Naive thymus-derived CD4-positive, alpha-beta T cell (primary cell): Measurements from ENCODE around the gene MTHFD2. TPM values are rescaled to one million over a fixed set of nuclear protein-coding genes. Genes with fewer than 3 reads are reported as not detected.

Experiments
- ATAC-seq: fragments of 150-1000 bp; cut with Tn5 transposase; 2 replicates; pipeline ENCODE4 v1.10.0; 2021; ENCODE audit warnings: mild to moderate bottlenecking, moderate library complexity
- CTCF ChIA-PET: fragments of 350-600 bp; sonication (Branson Sonifier 250); formaldehyde crosslinking; loops from one replicate; lab custom pipeline; 2021; ENCODE audit warnings: antibody characterized with exemption; lab: Charles Lee
- POLR2A ChIA-PET: fragments of 350-600 bp; sonication (Branson Sonifier 250); formaldehyde crosslinking; loops from one replicate; lab custom pipeline; 2021; ENCODE audit warnings: antibody characterized with exemption, inconsistent platforms; lab: Charles Lee
- DNase-seq, 9 donors: peaks; one replicate each; pipeline versions ENCODE4 v3.0.0 to v3.0.0-alpha.2; 2020 to 2022; ENCODE audit warnings: mixed read lengths in 1 of 9
- H3K27ac ChIP-seq: one replicate; pipeline ENCODE4 v1.7.0; 2013; ENCODE audit warnings: mild to moderate bottlenecking, low read depth, low read length, moderate library complexity
- H3K27me3 ChIP-seq, 2 donors: one replicate each; pipeline ENCODE4 v1.7.0; 2013; ENCODE audit warnings: low read length in 2 of 2, mild to moderate bottlenecking in 2 of 2, moderate library complexity in 2 of 2; ENCODE audit not compliant: control insufficient read depth in 2 of 2, insufficient read depth in 2 of 2
- H3K36me3 ChIP-seq, 3 experiments: 1 replicate in 2 of 3; 2 replicates in 1 of 3; pipeline ENCODE4 v1.7.0; 2013; ENCODE audit warnings: low read length in 3 of 3, mild to moderate bottlenecking in 3 of 3, moderate library complexity in 1 of 3; ENCODE audit not compliant: insufficient read depth in 3 of 3, control insufficient read depth in 2 of 3
- H3K4me1 ChIP-seq, 2 donors: one replicate each; pipeline ENCODE4 v1.7.0; 2013; ENCODE audit warnings: low read length in 2 of 2, mild to moderate bottlenecking in 2 of 2, moderate library complexity in 1 of 2; ENCODE audit not compliant: control insufficient read depth in 2 of 2, insufficient read depth in 2 of 2
- H3K4me3 ChIP-seq: 2 replicates; pipeline ENCODE4 v1.7.0; 2013; ENCODE audit warnings: mild to moderate bottlenecking, low read length
- H3K9me3 ChIP-seq, 3 experiments: 1 replicate in 2 of 3; 2 replicates in 1 of 3; pipeline ENCODE4 v1.7.0; 2013; ENCODE audit warnings: low read length in 3 of 3; ENCODE audit not compliant: control insufficient read depth in 2 of 3
- H3K27ac Mint-ChIP-seq, 9 donors: one replicate each; pipeline ENCODE4 v1.8.0; 2020 to 2022; ENCODE audit warnings: mixed read lengths in 9 of 9, mild to moderate bottlenecking in 8 of 9, moderate library complexity in 5 of 9, inconsistent platforms in 2 of 9
- H3K27me3 Mint-ChIP-seq, 5 donors: one replicate each; pipeline ENCODE4 v1.8.0; 2021 to 2022; ENCODE audit warnings: mixed read lengths in 5 of 5, mild to moderate bottlenecking in 1 of 5
- H3K36me3 Mint-ChIP-seq, 5 donors: one replicate each; pipeline ENCODE4 v1.8.0; 2020 to 2022; ENCODE audit warnings: mixed read lengths in 5 of 5, mild to moderate bottlenecking in 3 of 5, inconsistent platforms in 1 of 5
- H3K4me1 Mint-ChIP-seq, 7 donors: one replicate each; pipeline ENCODE4 v1.8.0; 2020 to 2022; ENCODE audit warnings: mixed read lengths in 7 of 7, mild to moderate bottlenecking in 3 of 7, inconsistent platforms in 1 of 7
- H3K4me3 Mint-ChIP-seq, 10 donors: one replicate each; pipeline ENCODE4 v1.8.0; 2020 to 2022; ENCODE audit warnings: mild to moderate bottlenecking in 10 of 10, mixed read lengths in 10 of 10, moderate library complexity in 6 of 10, inconsistent platforms in 2 of 10
- H3K9me3 Mint-ChIP-seq, 11 donors: one replicate each; pipeline ENCODE4 v1.8.0; 2020 to 2022; ENCODE audit warnings: mixed read lengths in 11 of 11, mild to moderate bottlenecking in 4 of 11, inconsistent platforms in 1 of 11, moderate library complexity in 1 of 11
- intact Hi-C, 2 donors: fragments of 100-400 bp; cut with micrococcal nuclease; formaldehyde crosslinking; loops; one replicate each; pipeline ENCODE4 v1.15.1; 2023
- polyA plus RNA-seq, 2 donors: library from polyadenylated mRNA; unstranded; fragments of 300-500 nt; fragmentation: Illumina TruSeq; gene quantifications; one replicate each; pipeline ENCODE4 v1.2.3, GENCODE V29; 2021
- total RNA-seq, 6 experiments: library from RNA in 5 of 6; stranded (reverse) in 5 of 6; gene quantifications; 1 replicate in 5 of 6; 2 replicates in 1 of 6; pipeline ENCODE4 v1.2.3 and lab custom pipeline; 2021 to 2026

MTHFD2 gene
- total and polyA plus RNA-seq, 7 experiments from 2014 or later, result 6.8 to 186 (median 17.1) TPM

DNA sequence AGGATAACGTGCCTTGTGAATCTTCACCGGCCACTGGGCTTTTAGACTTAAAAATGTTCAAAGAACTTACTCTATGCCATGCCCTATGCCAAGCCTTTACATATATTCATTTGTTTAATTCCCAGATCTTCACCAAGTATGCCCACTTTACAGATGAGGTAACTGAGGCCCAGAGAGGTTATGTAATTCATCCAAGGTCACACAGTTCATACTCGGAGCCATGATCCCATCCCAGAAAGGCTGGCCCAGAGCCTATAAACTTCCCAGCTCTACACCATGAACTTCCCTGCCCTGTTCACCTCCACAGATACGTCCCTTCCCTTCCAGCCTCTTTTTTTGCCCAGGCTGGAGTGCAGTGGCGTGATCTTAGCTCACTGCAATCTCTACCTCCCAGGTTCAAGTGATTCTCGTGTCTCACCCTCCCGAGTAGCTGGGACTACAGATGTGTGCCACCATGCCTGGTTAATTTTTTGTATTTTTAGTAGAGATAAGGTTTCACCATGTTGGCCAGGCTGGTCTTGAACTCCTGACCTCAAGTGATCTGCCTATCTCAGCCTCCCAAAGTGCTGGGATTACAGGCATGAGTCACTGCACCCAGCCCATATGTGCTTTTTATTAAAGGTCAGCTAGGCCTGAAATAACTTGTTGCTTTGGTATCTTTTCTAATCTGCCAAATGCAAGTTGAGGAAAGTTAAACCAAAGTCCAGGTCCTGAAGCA is 44.1 kb downstream of the MTHFD2 start:
- H3K9me3 Mint-ChIP-seq, result no peaks in the 10 kb centered on the region
- peaks cover 0 to 3% (median 0%) of the 10 kb centered on the region in 7 donors for H3K4me1 Mint-ChIP-seq
- H3K27me3 ChIP-seq, result no peaks in the 10 kb centered on the region
- intact Hi-C loops, result no loop called here
- ChIA-PET CTCF (interaction anchor here (1.5 kb wide), 1 partner anchor 93 kb away, joined by 5 read pairs; no protein-coding TSS in a partner anchor), POLR2A (no interaction called here)
- H3K4me3 Mint-ChIP-seq, result no peak overlapping the region
- H3K9me3 ChIP-seq, result no peaks in the 10 kb centered on the region
- peaks cover 0 to 6% (median 0%) of the 10 kb centered on the region in 5 donors for H3K27me3 Mint-ChIP-seq
- peaks cover 0 to 24% (median 0%) of the 10 kb centered on the region in 5 donors for H3K36me3 Mint-ChIP-seq
- H3K36me3 ChIP-seq, result peaks cover 0 to 5% (median 0%) of the 10 kb centered on the region in 3 experiments
- ATAC-seq (no peak), DNase-seq (no peak)
- no peak overlapping the region for H3K27ac ChIP-seq
- peak overlapping the region in 1 of 9 donors; percentile 8 for H3K27ac Mint-ChIP-seq
- H3K4me1 ChIP-seq, result no peaks in the 10 kb centered on the region
- no peak overlapping the region for H3K4me3 ChIP-seq

DNA sequence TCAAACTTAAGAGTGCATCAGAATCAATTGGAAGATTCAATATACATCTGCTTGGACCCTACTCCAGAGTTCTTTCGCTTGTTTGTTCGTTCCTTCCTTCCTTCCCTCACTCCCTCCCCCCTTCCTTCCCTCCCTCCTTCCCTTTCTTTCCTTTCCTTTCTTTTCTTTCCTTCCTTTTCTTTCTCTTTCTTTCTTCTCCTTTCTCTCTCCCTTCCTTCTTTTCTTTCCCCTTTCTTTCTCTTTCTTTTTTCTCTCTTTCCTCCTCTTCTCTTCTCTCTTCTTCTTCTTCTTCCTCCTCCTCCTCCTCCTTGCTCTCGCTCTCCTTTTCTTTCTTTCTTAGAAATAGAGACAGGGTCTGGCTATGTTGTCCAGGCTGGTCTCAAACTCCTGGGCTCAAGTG is 45.9 kb downstream of the MTHFD2 start:
- Histone ChIP-seq H3K27me3 (no peaks in the 10 kb centered on the region), H3K36me3 (peaks cover 0 to 12% (median 0%) of the 10 kb centered on the region in 3 experiments), H3K9me3 (no peaks in the 10 kb centered on the region), H3K27ac (no peak overlapping the region), H3K4me3 (no peak overlapping the region), H3K4me1 (no peaks in the 10 kb centered on the region)
- intact Hi-C loops, result no loop called here
- ChIA-PET POLR2A (no interaction called here), CTCF (no interaction called here)
- no peak for DNase-seq
- Mint-ChIP-seq H3K9me3 (no peaks in the 10 kb centered on the region), H3K4me3 (no peak overlapping the region), H3K4me1 (peaks cover 0 to 3% (median 0%) of the 10 kb centered on the region in 7 donors), H3K27ac (peak overlapping the region in 1 of 9 donors; percentile 19), H3K36me3 (peaks cover 0 to 28% (median 3%) of the 10 kb centered on the region in 5 donors), H3K27me3 (peaks cover 0 to 2% (median 0%) of the 10 kb centered on the region in 5 donors)
- ATAC-seq, result no peak

DNA sequence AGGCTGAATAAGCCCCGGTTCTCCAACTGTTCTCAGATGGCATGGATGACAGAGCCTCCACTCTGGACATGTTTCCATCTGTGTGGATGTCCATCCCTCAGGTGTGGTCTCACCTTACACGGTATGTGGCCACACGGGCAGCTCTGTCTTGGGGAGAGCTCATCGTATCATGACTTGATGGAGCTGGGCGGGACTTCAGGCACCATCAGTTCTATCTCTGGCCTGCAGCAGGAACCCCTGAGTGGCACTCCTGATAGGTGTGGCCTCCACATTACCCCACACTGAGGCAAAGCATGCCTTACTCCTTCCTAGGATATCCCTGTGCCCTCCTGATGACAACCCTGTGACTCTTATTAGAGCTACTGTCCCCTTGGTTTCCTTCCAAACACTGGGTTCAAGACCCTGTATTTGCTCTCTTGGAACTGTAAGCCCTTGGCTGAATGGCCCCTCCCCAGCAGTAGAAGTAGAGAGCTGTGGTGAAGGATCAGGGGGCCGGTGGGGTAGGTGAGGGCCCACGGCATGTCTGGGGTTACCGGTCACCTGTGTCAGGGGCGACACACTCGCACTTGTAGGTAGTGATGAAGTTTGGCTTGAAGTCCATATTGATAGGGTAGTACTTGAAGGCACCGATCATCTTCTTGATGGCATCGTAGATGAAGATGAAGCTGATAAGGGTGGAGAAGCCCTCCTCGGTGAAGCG is 48.2 kb downstream of the MTHFD2 start:
- Mint-ChIP-seq H3K4me1 (peaks cover 0 to 6% (median 0%) of the 10 kb centered on the region in 7 donors), H3K27ac (no peak overlapping the region), H3K27me3 (no peaks in the 10 kb centered on the region), H3K36me3 (peaks cover 0 to 29% (median 3%) of the 10 kb centered on the region in 5 donors), H3K9me3 (no peaks in the 10 kb centered on the region), H3K4me3 (no peak overlapping the region)
- Histone ChIP-seq H3K4me3 (no peak overlapping the region), H3K4me1 (no peaks in the 10 kb centered on the region), H3K27me3 (no peaks in the 10 kb centered on the region), H3K36me3 (peaks cover 0 to 12% (median 0%) of the 10 kb centered on the region in 3 experiments), H3K27ac (no peak overlapping the region), H3K9me3 (no peaks in the 10 kb centered on the region)
- intact Hi-C loops, result no loop called here
- CTCF ChIA-PET, result interaction anchor here (0.5 to 1.4 kb wide), 6 partner anchors 25 to 840 kb away, joined by 3 to 10 read pairs (median 3); no protein-coding TSS in a partner anchor
- DNase-seq, result no peak
- POLR2A ChIA-PET, result no interaction called here
- ATAC-seq, result no peak

DNA sequence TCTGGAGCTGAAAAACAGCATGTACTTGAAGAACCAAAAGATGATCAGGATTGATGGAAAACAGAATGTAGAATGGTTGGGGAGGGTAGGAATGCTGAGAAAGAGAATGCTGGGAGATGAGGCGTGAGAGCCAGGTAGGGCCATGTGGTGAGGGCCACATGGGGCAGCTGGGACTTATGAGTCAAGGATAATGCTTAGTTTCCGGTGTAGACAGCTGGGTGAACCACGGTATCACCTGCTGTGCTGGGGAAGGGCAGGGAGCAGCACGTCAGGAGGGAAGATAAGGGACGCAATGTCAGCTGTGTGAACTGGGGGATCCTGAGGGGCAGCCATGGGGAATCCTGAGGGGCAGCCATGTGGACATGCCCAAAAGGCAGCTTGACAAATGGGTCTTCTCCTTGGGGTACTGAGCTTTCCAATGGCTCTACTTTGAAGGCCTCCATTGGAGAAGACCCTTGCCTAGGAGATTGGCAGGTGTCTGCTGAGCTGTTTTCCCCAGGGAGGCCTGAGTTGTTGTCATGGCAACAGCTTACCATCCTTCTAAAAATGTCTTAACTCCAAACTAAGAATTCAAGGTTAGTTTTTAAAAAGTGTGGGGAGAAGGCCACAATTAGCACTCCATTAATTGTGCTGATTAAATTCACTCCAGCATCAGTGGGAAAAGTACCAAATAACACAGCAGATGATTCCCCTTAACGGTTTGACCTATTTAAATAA is 51.1 kb downstream of the MTHFD2 start:
- Mint-ChIP-seq H3K9me3 (no peaks in the 10 kb centered on the region), H3K27ac (peak overlapping the region in 1 of 9 donors; percentile 6), H3K4me3 (no peak overlapping the region), H3K4me1 (peaks cover 0 to 6% (median 0%) of the 10 kb centered on the region in 7 donors), H3K27me3 (no peaks in the 10 kb centered on the region), H3K36me3 (peaks cover 0 to 32% (median 9%) of the 10 kb centered on the region in 5 donors)
- Histone ChIP-seq H3K9me3 (no peaks in the 10 kb centered on the region), H3K4me1 (no peaks in the 10 kb centered on the region), H3K27me3 (no peaks in the 10 kb centered on the region), H3K27ac (no peak overlapping the region), H3K4me3 (no peak overlapping the region), H3K36me3 (peaks cover 0 to 16% (median 0%) of the 10 kb centered on the region in 3 experiments)
- ChIA-PET POLR2A (interaction anchor here (0.6 to 1.5 kb wide), 3 partner anchors 85 to 209 kb away, joined by 3 to 4 read pairs (median 3); partner anchors contain the start of gene WBP1), CTCF (interaction anchor here (0.6 to 4.4 kb wide), 27 partner anchors 9 to 427 kb away, joined by 3 to 97 read pairs (median 4); partner anchors contain the start of genes DCTN1 and DQX1)
- no peak for DNase-seq
- no peak for ATAC-seq
- intact Hi-C loops, result loop anchor here (1.0 to 2.0 kb wide), 7 partner anchors 17 to 425 kb away; no protein-coding TSS in a partner anchor

DNA sequence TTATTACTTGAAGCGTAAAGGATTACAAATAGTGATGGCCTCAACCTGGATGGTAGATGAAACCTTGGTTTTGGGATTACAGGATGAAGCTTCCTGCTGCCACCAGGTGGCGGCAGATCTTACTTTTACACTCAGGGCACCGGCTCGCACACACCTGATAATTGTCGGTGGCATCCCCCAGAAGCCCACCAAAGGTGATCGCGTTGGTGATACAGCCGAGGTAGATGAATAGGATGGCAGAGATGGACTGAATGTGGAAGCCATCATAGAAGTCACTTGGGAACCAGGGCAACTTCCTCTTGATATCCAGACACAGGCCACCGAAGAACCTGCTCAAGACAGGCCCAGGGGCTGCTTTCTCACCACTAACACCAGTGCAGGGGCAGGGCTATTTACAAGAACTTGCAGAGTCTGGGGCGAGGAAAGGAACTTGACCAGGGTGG is 51.8 kb downstream of the MTHFD2 start:
- no peaks in the 10 kb centered on the region for H3K27me3 ChIP-seq
- peak; percentile 70 for ATAC-seq
- no peaks in the 10 kb centered on the region for H3K4me1 ChIP-seq
- POLR2A ChIA-PET, result interaction anchor here (0.6 to 1.5 kb wide), 3 partner anchors 84 to 208 kb away, joined by 3 to 4 read pairs (median 3); partner anchors contain the start of gene WBP1
- H3K9me3 Mint-ChIP-seq, result no peaks in the 10 kb centered on the region
- no peaks in the 10 kb centered on the region for H3K27me3 Mint-ChIP-seq
- CTCF ChIA-PET, result interaction anchor here (0.6 to 4.4 kb wide), 26 partner anchors 8 to 428 kb away, joined by 3 to 97 read pairs (median 4); partner anchors contain the start of genes DCTN1 and DQX1
- H3K9me3 ChIP-seq, result no peaks in the 10 kb centered on the region
- DNase-seq, result peak; percentile 33 to 65 (median 54)
- peaks cover 0 to 6% (median 0%) of the 10 kb centered on the region in 7 donors for H3K4me1 Mint-ChIP-seq
- H3K27ac ChIP-seq, result no peak overlapping the region
- no peak overlapping the region for H3K4me3 ChIP-seq
- intact Hi-C loops, result loop anchor here (1.0 to 2.0 kb wide), 7 partner anchors 17 to 426 kb away; no protein-coding TSS in a partner anchor
- peak overlapping the region in 1 of 10 donors; percentile 49 for H3K4me3 Mint-ChIP-seq
- H3K27ac Mint-ChIP-seq, result peak overlapping the region in 2 of 9 donors; percentile 62 to 84
- H3K36me3 Mint-ChIP-seq, result peaks cover 0 to 33% (median 9%) of the 10 kb centered on the region in 5 donors
- H3K36me3 ChIP-seq, result peaks cover 0 to 16% (median 0%) of the 10 kb centered on the region in 3 experiments

DNA sequence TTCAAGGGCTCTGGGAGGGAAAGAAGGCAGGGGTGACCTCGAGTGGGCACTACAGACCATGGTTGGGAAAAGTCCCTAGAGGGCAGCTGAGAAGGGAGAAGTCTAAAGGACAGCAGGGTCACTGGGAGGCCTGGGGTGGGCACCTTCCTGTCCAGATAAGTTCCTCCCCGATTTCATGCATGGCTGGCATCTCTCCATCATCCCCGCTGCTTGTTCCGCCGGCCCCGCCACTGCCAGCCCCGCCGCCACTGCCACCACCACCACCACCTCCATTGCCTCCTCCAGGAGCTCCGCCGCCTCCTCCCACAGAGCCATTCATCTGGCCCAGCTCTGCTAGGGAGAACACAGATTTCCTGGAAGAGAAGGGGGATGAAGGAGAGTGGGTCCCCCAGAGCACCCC is 53.6 kb downstream of the MTHFD2 start:
- no peak for DNase-seq
- no peak overlapping the region for H3K27ac Mint-ChIP-seq
- H3K36me3 ChIP-seq, result peaks cover 0 to 11% (median 0%) of the 10 kb centered on the region in 3 experiments
- ChIA-PET CTCF (interaction anchor here (2.1 kb wide), 1 partner anchor 84 kb away, joined by 10 read pairs; no protein-coding TSS in a partner anchor), POLR2A (no interaction called here)
- no peaks in the 10 kb centered on the region for H3K27me3 Mint-ChIP-seq
- intact Hi-C loops, result no loop called here
- peaks cover 0 to 3% (median 0%) of the 10 kb centered on the region in 7 donors for H3K4me1 Mint-ChIP-seq
- H3K9me3 Mint-ChIP-seq, result no peaks in the 10 kb centered on the region
- peak; percentile 14 for ATAC-seq
- H3K4me1 ChIP-seq, result no peaks in the 10 kb centered on the region
- no peak overlapping the region for H3K4me3 Mint-ChIP-seq
- H3K36me3 Mint-ChIP-seq, result peaks cover 0 to 29% (median 7%) of the 10 kb centered on the region in 5 donors
- H3K27ac ChIP-seq, result no peak overlapping the region
- no peaks in the 10 kb centered on the region for H3K27me3 ChIP-seq
- no peak overlapping the region for H3K4me3 ChIP-seq
- no peaks in the 10 kb centered on the region for H3K9me3 ChIP-seq
